CD4-positive, CD25-positive, alpha-beta regulatory T cell (primary cell): Measurements from ENCODE around the gene CNEP1R1. TPM values are rescaled to one million over a fixed set of nuclear protein-coding genes. Genes with fewer than 3 reads are reported as not detected.

Experiments
- ATAC-seq, 2 donors: fragments of 150-1000 bp; cut with Tn5 transposase; one replicate each; pipeline ENCODE4 v1.10.0; 2021; ENCODE audit warnings: low read depth in 2 of 2, moderate number of reproducible peaks in 2 of 2, moderate library complexity in 1 of 2
- DNase-seq, 3 donors: peaks; one replicate each; pipeline versions ENCODE4 v3.0.0 to v3.0.0-alpha.2; 2012 to 2022; ENCODE audit warnings: mixed read lengths in 1 of 3
- H3K27ac ChIP-seq: one replicate; pipeline ENCODE4 v1.7.0; 2013; ENCODE audit warnings: mild to moderate bottlenecking, low read length; ENCODE audit not compliant: insufficient read depth, poor library complexity, severe bottlenecking
- H3K27me3 ChIP-seq: one replicate; pipeline ENCODE4 v1.7.0; 2013; ENCODE audit warnings: low read length; ENCODE audit not compliant: control insufficient read depth, insufficient read depth
- H3K36me3 ChIP-seq: one replicate; pipeline ENCODE4 v1.7.0; 2013; ENCODE audit warnings: mild to moderate bottlenecking, low read length, moderate library complexity; ENCODE audit not compliant: control insufficient read depth, insufficient read depth
- H3K4me1 ChIP-seq: 2 replicates; pipeline ENCODE4 v1.7.0; 2013; ENCODE audit warnings: mild to moderate bottlenecking, low read length; ENCODE audit not compliant: insufficient read depth, control insufficient read depth, poor library complexity, severe bottlenecking
- H3K4me3 ChIP-seq: one replicate; pipeline ENCODE4 v1.7.0; 2013; ENCODE audit warnings: low read depth, mild to moderate bottlenecking, low read length, moderate library complexity
- H3K9me3 ChIP-seq, 2 experiments: 1 replicate in 1 of 2; 2 replicates in 1 of 2; pipeline ENCODE4 v1.7.0; 2013; ENCODE audit warnings: low read length in 2 of 2, mild to moderate bottlenecking in 1 of 2, moderate library complexity in 1 of 2; ENCODE audit not compliant: control insufficient read depth in 2 of 2
- H3K27ac Mint-ChIP-seq, 3 donors: one replicate each; pipeline ENCODE4 v1.8.0; 2020 to 2022; ENCODE audit warnings: mild to moderate bottlenecking in 3 of 3, mixed read lengths in 3 of 3, moderate library complexity in 2 of 3
- H3K27me3 Mint-ChIP-seq: one replicate; pipeline ENCODE4 v1.8.0; 2022; ENCODE audit warnings: mild to moderate bottlenecking, mixed read lengths
- H3K36me3 Mint-ChIP-seq: one replicate; pipeline ENCODE4 v1.8.0; 2020; ENCODE audit warnings: mixed read lengths
- H3K4me1 Mint-ChIP-seq, 4 donors: one replicate each; pipeline ENCODE4 v1.8.0; 2020 to 2022; ENCODE audit warnings: mixed read lengths in 4 of 4, mild to moderate bottlenecking in 1 of 4
- H3K4me3 Mint-ChIP-seq, 4 donors: one replicate each; pipeline ENCODE4 v1.8.0; 2020 to 2022; ENCODE audit warnings: mild to moderate bottlenecking in 4 of 4, mixed read lengths in 4 of 4, moderate library complexity in 3 of 4
- H3K9me3 Mint-ChIP-seq, 7 donors: one replicate each; pipeline ENCODE4 v1.8.0; 2020 to 2022; ENCODE audit warnings: mixed read lengths in 7 of 7, mild to moderate bottlenecking in 3 of 7, moderate library complexity in 2 of 7
- polyA plus RNA-seq, 4 donors: library from polyadenylated mRNA; unstranded; fragments of 300-500 nt; fragmentation: Illumina TruSeq; gene quantifications; one replicate each; pipeline ENCODE4 v1.2.3, GENCODE V29; 2021
- total RNA-seq: library from RNA; stranded (reverse); gene quantifications from one replicate; pipeline ENCODE4 v1.2.3, GENCODE V29; 2022

Gene CNEP1R1
- total and polyA plus RNA-seq, 5 donors from 2014 or later = 16.8 to 36.6 (median 21.6) TPM

DNA sequence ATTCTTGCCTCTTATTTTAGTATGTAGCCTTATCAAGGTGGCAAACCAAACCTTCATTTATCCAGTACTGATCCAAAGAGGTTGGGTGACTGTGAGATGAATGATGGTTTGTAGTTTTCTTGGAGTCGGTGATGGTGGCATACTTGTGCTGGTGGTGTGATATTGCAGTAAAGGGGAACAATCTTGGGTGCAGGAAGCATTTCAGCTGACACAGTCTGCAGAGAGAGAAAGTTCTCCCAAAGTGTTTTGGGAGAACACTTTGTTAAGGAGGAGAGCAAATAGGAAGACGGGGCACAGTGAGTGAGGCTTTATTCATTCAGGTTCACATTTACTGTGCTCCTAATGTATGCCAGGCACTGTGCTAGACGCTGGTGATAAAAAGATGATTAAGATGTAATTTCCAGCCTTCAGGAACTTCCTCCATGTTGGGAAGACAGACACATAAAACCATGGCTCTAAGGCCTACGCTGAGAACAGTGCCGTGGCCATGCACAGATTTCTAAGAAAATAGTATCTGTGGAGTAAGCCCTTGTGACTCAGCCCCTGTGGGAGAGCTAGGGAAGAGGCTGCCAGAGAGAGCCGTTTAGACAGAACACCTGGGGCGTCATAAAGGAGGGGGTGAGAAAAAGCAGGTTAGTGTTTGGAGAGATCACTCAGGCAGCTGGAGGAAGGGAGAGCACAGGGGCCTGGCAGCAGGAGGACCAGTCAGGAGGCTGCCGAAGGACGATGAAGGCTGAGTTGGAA lies 54.5 kb downstream of the CNEP1R1 start:
- H3K36me3 ChIP-seq = peaks cover 54% of the 10 kb centered on the region
- Mint-ChIP-seq H3K36me3 (peaks cover 36% of the 10 kb centered on the region), H3K27ac (peak overlapping the region in 1 of 3 donors; percentile 82), H3K27me3 (no peaks in the 10 kb centered on the region), H3K4me3 (no peak overlapping the region), H3K9me3 (peaks cover 0 to 2% (median 0%) of the 10 kb centered on the region in 7 donors), H3K4me1 (peaks cover 5 to 16% (median 10%) of the 10 kb centered on the region in 4 donors)
- H3K4me3 ChIP-seq = no peak overlapping the region
- no peaks in the 10 kb centered on the region for H3K27me3 ChIP-seq
- H3K4me1 ChIP-seq = no peaks in the 10 kb centered on the region
- no peak for ATAC-seq
- no peak overlapping the region for H3K27ac ChIP-seq
- no peaks in the 10 kb centered on the region for H3K9me3 ChIP-seq
- no peak for DNase-seq

DNA sequence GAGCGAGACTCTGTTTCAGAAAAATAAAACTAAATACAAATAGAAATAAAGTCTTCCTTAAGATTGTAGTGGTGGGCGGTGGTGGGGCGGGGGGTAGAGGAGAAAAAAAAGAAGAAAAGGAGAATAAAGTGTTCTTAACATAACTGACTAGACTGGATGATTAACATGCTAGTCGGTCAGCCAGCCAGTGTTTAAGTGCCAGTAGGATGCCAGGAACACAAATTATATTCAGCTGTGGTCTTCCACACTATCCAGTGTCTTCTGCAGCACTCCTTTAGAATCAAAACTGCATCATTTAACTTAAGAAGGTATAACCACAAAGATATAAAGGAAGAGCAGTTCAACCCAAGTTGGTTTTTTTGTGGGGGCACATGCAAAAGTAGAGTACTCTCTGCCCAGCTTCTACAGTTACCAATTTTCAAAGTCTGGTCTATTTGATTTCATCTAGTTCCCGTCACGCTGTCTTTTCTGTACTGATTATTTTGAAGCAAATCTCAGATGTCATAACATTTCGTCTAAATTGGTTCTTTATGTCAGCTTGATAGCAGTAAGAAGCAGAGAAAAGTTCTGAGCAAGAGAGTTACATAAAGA lies 56.5 kb downstream of the CNEP1R1 start:
- no peak overlapping the region for H3K27ac Mint-ChIP-seq
- Histone ChIP-seq H3K4me1 (no peaks in the 10 kb centered on the region), H3K4me3 (no peak overlapping the region), H3K9me3 (no peaks in the 10 kb centered on the region), H3K36me3 (peaks cover 62% of the 10 kb centered on the region), H3K27me3 (no peaks in the 10 kb centered on the region), H3K27ac (no peak overlapping the region)
- no peak for ATAC-seq
- no peaks in the 10 kb centered on the region for H3K9me3 Mint-ChIP-seq
- no peak for DNase-seq
- H3K36me3 Mint-ChIP-seq = peaks cover 45% of the 10 kb centered on the region
- no peaks in the 10 kb centered on the region for H3K27me3 Mint-ChIP-seq
- no peak overlapping the region for H3K4me3 Mint-ChIP-seq
- H3K4me1 Mint-ChIP-seq = peaks cover 0 to 12% (median 6%) of the 10 kb centered on the region in 4 donors

DNA sequence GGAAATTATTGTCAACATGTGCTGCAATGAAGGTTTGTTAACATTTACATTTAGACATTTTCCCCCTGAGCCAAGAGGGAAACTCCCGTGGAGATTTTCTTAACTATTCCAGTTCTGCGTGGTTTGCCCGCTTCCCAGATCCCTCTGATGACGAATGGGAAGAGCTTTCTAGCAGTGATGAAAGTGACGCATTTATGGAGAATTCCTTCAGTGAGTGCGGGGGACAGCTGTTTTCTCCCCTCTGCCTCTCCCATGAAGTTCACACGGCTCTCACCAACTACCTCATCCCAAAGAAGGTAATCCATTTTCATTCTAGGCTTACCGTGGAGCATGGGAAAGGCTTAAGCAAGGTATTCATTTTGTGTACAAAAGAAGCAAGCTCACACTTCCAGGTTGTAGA lies 59.0 kb downstream of the CNEP1R1 start:
- no peak overlapping the region for H3K27ac ChIP-seq
- no peak for ATAC-seq
- H3K9me3 ChIP-seq = no peaks in the 10 kb centered on the region
- Mint-ChIP-seq H3K27ac (peak overlapping the region in 1 of 3 donors; percentile 49), H3K9me3 (no peaks in the 10 kb centered on the region), H3K4me1 (peaks cover 0 to 9% (median 4%) of the 10 kb centered on the region in 4 donors), H3K36me3 (peaks cover 42% of the 10 kb centered on the region), H3K4me3 (no peak overlapping the region), H3K27me3 (no peaks in the 10 kb centered on the region)
- no peaks in the 10 kb centered on the region for H3K4me1 ChIP-seq
- no peak overlapping the region for H3K4me3 ChIP-seq
- H3K27me3 ChIP-seq = no peaks in the 10 kb centered on the region
- peaks cover 62% of the 10 kb centered on the region for H3K36me3 ChIP-seq
- DNase-seq = no peak

DNA sequence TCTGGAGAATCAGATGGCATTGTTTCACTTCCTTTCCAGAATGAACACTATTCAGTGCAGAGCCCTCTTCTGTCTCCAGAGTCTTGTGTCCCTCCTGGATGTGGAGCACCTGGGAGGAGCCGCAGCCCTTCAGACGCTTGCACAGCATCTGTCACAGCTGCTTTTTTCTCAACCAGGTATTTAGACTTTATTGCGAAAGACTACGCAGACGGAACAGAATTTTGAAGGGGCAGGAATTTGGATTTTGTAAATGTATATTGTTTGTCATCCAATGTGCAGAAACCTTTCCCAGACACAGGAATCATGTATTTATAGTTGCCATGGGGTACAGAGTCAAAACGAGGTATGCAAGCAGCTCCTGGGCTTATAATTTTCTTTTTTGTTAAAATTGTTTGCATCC lies 61.2 kb downstream of the CNEP1R1 start:
- no peaks in the 10 kb centered on the region for H3K4me1 Mint-ChIP-seq
- DNase-seq (no peak), ATAC-seq (no peak)
- no peaks in the 10 kb centered on the region for H3K27me3 ChIP-seq
- H3K4me3 Mint-ChIP-seq = no peak overlapping the region
- H3K36me3 ChIP-seq = peaks cover 62% of the 10 kb centered on the region
- peaks cover 44% of the 10 kb centered on the region for H3K36me3 Mint-ChIP-seq
- no peaks in the 10 kb centered on the region for H3K4me1 ChIP-seq
- H3K27ac ChIP-seq = no peak overlapping the region
- H3K9me3 Mint-ChIP-seq = no peaks in the 10 kb centered on the region
- H3K9me3 ChIP-seq = no peaks in the 10 kb centered on the region
- H3K4me3 ChIP-seq = no peak overlapping the region
- no peak overlapping the region for H3K27ac Mint-ChIP-seq
- H3K27me3 Mint-ChIP-seq = no peaks in the 10 kb centered on the region

Other genes with a start within 250 kb of the CNEP1R1 start
- 0.05 TPM for gene ZNF423, start 169.1 kb upstream of the CNEP1R1 start, total RNA-seq
- not detected for gene ZNF423, start 169.1 kb upstream of the CNEP1R1 start, polyA plus RNA-seq
- gene HEATR3, start 40.7 kb downstream of the CNEP1R1 start, total RNA-seq = 28.7 TPM
- 1 to 10 TPM; 4.5 to 6.7 (median 5.7) TPM for gene HEATR3, start 40.7 kb downstream of the CNEP1R1 start, polyA plus RNA-seq
- gene TENT4B, start 128.1 kb downstream of the CNEP1R1 start, total RNA-seq = 19.7 TPM
- gene TENT4B, start 128.1 kb downstream of the CNEP1R1 start, polyA plus RNA-seq = 1 to 10 TPM; 3.5 to 4.2 (median 3.5) TPM
- 233 TPM for gene ADCY7, start 241.3 kb downstream of the CNEP1R1 start, total RNA-seq
- gene ADCY7, start 241.3 kb downstream of the CNEP1R1 start, polyA plus RNA-seq = 10 to 100 TPM; 33.1 to 52.3 (median 46.6) TPM